Activated T-cell treated with anti-CD3 and anti-CD28 coated beads, Interleukin-2, amount 50 U/mL, for 4 hours (primary cell): ENCODE data around the gene DARS1. TPM values are rescaled to one million over a fixed set of nuclear protein-coding genes. Genes with fewer than 3 reads are reported as not detected.

Experiments
- ATAC-seq, 2 donors: fragments of 200-7000 bp; cut with Tn5 transposase; one replicate each; pipeline ENCODE4 v1.10.0; 2021
- DNase-seq: peaks from one replicate; pipeline ENCODE4 v3.0.0-alpha.2; 2020
- H3K27me3 Mint-ChIP-seq: one replicate; pipeline ENCODE4 v1.8.0; 2021; ENCODE audit warnings: low read depth, mixed read lengths
- H3K36me3 Mint-ChIP-seq: one replicate; pipeline ENCODE4 v1.8.0; 2022; ENCODE audit warnings: mixed read lengths; ENCODE audit not compliant: insufficient read depth
- H3K4me1 Mint-ChIP-seq: one replicate; pipeline ENCODE4 v1.8.0; 2021; ENCODE audit warnings: low read depth, mixed read lengths
- H3K4me3 Mint-ChIP-seq: one replicate; pipeline ENCODE4 v1.8.0; 2021; ENCODE audit warnings: mild to moderate bottlenecking, moderate library complexity, mixed read lengths
- H3K9me3 Mint-ChIP-seq: one replicate; pipeline ENCODE4 v1.8.0; 2021; ENCODE audit warnings: mixed read lengths
- total RNA-seq, 3 donors: library from RNA; stranded (reverse); gene quantifications; one replicate each; pipeline ENCODE4 v1.2.1, GENCODE V29; 2021

DARS1 gene
- total RNA-seq, 3 donors from 2014 or later: 97.8 to 107 (median 103) TPM

GRCh38 chr2:136021976-136022375, 36.5 kb upstream of the DARS1 start:
- no peaks in the 10 kb centered on the region for H3K9me3 Mint-ChIP-seq
- no peaks in the 10 kb centered on the region for H3K36me3 Mint-ChIP-seq
- ATAC-seq (no peak), DNase-seq (no peak)
- H3K27me3 Mint-ChIP-seq: no peaks in the 10 kb centered on the region
- no peak overlapping the region for H3K4me3 Mint-ChIP-seq
- peaks cover 2% of the 10 kb centered on the region for H3K4me1 Mint-ChIP-seq

DNA sequence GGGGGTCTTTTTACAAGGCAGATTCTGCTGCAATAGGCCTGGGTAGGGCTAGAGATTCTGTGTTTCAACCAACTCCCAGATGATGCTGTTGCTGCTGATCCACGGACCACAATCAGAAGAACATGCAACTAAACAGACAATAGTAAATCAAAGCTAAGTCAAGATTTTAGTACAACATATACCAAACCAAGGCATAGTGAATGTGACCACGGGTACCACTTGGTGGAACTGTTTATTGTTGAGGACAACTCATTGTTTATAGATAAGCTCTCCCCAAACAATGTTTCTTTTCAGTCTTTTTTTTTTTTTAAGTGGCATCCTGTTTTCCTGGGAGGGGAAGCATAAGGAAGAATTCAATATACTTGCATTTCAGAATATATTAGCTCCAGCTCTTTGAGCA, 36.0 kb upstream of the DARS1 start:
- Mint-ChIP-seq H3K36me3 (peaks cover under 1% of the 10 kb centered on the region), H3K9me3 (no peaks in the 10 kb centered on the region), H3K27me3 (no peaks in the 10 kb centered on the region), H3K4me1 (peaks cover 4% of the 10 kb centered on the region), H3K4me3 (no peak overlapping the region)
- DNase-seq: no peak
- ATAC-seq: no peak

DNA sequence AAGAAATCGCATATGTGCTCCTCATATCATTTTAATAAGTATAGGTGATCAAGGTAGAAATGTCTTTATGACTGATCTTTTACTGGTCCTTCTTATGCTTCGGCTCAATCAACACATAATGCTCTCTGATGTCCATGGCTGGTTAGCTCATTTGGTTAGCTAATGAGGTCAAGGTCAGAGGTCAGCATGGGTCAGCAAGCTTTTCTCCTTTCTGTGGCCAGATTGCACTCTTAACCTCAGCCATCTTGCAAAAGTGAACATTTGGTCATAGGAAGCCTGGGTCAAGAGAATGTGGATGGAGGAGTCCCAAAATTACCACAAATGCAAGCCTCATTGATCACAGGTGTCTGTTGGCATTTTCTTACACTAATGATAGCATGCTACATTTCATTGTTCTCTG, 35.4 kb upstream of the DARS1 start:
- H3K36me3 Mint-ChIP-seq: peaks cover 2% of the 10 kb centered on the region
- DNase-seq (no peak), ATAC-seq (no peak)
- H3K4me3 Mint-ChIP-seq: no peak overlapping the region
- H3K4me1 Mint-ChIP-seq: peaks cover 8% of the 10 kb centered on the region
- H3K9me3 Mint-ChIP-seq: no peaks in the 10 kb centered on the region
- no peaks in the 10 kb centered on the region for H3K27me3 Mint-ChIP-seq

DNA sequence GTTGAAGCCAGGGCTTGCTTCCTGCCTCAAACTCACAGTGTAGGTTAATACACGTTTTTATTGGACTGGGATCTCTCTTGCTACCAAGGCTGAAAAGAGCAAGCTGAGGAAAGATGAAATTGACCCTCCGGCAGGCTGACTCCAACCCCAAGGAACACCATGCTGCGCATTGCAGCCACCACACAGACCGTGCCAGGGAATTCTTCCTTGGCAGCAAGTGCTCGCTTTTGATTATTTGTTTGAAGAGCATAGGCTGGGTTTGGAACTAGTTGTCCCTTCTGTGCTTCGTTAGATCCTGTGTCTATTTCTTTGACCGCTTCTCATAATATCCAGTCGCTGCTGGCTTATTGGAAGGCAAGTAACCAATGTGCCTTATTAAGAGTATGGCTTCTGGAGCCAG, 34.4 kb upstream of the DARS1 start:
- H3K27me3 Mint-ChIP-seq: no peaks in the 10 kb centered on the region
- DNase-seq: no peak
- ATAC-seq: no peak
- H3K4me1 Mint-ChIP-seq: peaks cover 10% of the 10 kb centered on the region
- no peak overlapping the region for H3K4me3 Mint-ChIP-seq
- H3K36me3 Mint-ChIP-seq: peaks cover 2% of the 10 kb centered on the region
- H3K9me3 Mint-ChIP-seq: peaks cover 3% of the 10 kb centered on the region

GRCh38 chr2:136019306-136019705, 33.9 kb upstream of the DARS1 start:
- no peak overlapping the region for H3K4me3 Mint-ChIP-seq
- DNase-seq (no peak), ATAC-seq (no peak)
- H3K9me3 Mint-ChIP-seq: peaks cover 3% of the 10 kb centered on the region
- peaks cover 12% of the 10 kb centered on the region for H3K4me1 Mint-ChIP-seq
- peaks cover 2% of the 10 kb centered on the region for H3K36me3 Mint-ChIP-seq
- no peaks in the 10 kb centered on the region for H3K27me3 Mint-ChIP-seq

DNA sequence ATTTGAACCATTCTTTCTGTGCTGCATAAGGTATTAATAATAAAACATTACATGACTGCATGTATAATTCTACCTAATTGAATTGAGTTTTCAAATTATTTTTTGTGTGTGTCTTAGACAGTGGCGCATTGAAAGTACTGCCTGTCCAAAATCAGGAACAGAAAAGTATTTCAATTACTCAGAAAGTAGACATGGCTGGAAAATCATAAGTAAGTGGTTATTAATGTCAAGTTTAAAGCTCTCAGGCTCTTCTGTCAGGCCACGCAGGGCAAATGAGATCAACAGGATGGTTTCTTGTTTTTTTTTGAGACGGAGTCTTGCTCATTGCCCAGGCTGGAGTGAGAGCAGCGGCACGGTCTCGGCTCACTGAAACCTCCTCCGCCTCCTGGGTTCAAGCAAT, 32.4 kb upstream of the DARS1 start:
- DNase-seq (no peak), ATAC-seq (no peak)
- Mint-ChIP-seq H3K4me3 (no peak overlapping the region), H3K36me3 (peaks cover 2% of the 10 kb centered on the region), H3K9me3 (peaks cover 3% of the 10 kb centered on the region), H3K4me1 (peaks cover 19% of the 10 kb centered on the region), H3K27me3 (no peaks in the 10 kb centered on the region)

DNA sequence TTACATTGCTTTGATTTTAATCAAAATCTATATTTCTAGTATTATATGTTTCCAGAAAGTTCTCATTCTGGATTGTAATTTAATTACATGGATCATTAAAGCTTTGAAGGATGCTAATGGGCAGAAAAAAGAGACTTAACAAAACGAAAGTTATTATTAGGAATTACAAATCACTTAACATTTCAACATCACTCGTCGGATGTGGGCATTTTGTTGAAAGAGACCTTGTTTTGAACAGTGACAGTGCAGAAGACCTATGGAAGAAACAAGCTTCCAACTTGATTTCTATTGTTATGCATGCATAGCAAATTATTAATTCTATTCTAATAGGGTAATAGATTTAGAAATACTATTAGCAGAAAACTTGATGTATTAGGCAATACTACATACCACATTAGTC, 31.4 kb upstream of the DARS1 start:
- ATAC-seq (no peak), DNase-seq (no peak)
- H3K4me3 Mint-ChIP-seq: no peak overlapping the region
- no peaks in the 10 kb centered on the region for H3K27me3 Mint-ChIP-seq
- peaks cover 2% of the 10 kb centered on the region for H3K36me3 Mint-ChIP-seq
- H3K4me1 Mint-ChIP-seq: peaks cover 20% of the 10 kb centered on the region
- peaks cover 3% of the 10 kb centered on the region for H3K9me3 Mint-ChIP-seq

DNA sequence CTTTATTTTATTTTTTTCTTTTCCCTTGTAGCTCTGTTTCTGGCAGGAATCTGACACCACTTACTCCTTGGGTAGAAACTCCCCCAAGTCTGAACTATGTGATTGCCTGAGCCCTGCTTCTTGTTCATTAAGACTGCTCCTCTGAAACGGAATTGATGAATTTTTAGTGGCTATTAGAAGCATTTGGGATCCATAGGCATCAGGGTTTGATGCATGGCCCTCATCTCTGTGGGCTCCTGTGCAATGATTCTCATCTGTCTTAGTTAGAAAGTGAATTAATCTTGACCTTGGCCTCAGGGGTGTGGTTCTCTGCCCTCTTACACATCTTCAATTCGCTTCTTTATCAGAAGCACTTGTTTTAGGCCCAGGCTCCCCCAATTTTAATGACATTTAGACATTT, 31.0 kb upstream of the DARS1 start:
- H3K4me1 Mint-ChIP-seq: peaks cover 20% of the 10 kb centered on the region
- no peak for ATAC-seq
- H3K4me3 Mint-ChIP-seq: no peak overlapping the region

GRCh38 chr2:136015699-136016098, 30.3 kb upstream of the DARS1 start:
- DNase-seq (no peak), ATAC-seq (no peak)
- peaks cover 3% of the 10 kb centered on the region for H3K9me3 Mint-ChIP-seq
- H3K4me3 Mint-ChIP-seq: no peak overlapping the region
- H3K27me3 Mint-ChIP-seq: no peaks in the 10 kb centered on the region
- H3K4me1 Mint-ChIP-seq: peaks cover 20% of the 10 kb centered on the region
- H3K36me3 Mint-ChIP-seq: peaks cover 2% of the 10 kb centered on the region

More for the DNA sequence above, 31.0 kb upstream of the DARS1 start:
- H3K36me3 Mint-ChIP-seq: peaks cover 2% of the 10 kb centered on the region
- no peaks in the 10 kb centered on the region for H3K27me3 Mint-ChIP-seq
- no peak for DNase-seq
- peaks cover 3% of the 10 kb centered on the region for H3K9me3 Mint-ChIP-seq

GRCh38 chr2:136014411-136014810, 29.0 kb upstream of the DARS1 start:
- no peak for DNase-seq
- peaks cover 3% of the 10 kb centered on the region for H3K9me3 Mint-ChIP-seq
- peaks cover 20% of the 10 kb centered on the region for H3K4me1 Mint-ChIP-seq
- ATAC-seq: no peak
- H3K27me3 Mint-ChIP-seq: no peaks in the 10 kb centered on the region
- H3K4me3 Mint-ChIP-seq: no peak overlapping the region
- H3K36me3 Mint-ChIP-seq: peaks cover 2% of the 10 kb centered on the region

- DNase-seq: no peak
- Mint-ChIP-seq H3K4me1 (peaks cover 20% of the 10 kb centered on the region), H3K36me3 (peaks cover 2% of the 10 kb centered on the region), H3K27me3 (no peaks in the 10 kb centered on the region), H3K4me3 (no peak overlapping the region), H3K9me3 (peaks cover 3% of the 10 kb centered on the region)
- ATAC-seq: no peak
These were observed 28.5 kb upstream of the DARS1 start for GRCh38 chr2:136013955-136014354.

GRCh38 chr2:136013136-136013685, 27.8 kb upstream of the DARS1 start:
- Mint-ChIP-seq H3K27me3 (no peaks in the 10 kb centered on the region), H3K4me1 (peaks cover 25% of the 10 kb centered on the region), H3K36me3 (peaks cover 2% of the 10 kb centered on the region), H3K4me3 (no peak overlapping the region), H3K9me3 (peaks cover 3% of the 10 kb centered on the region)
- DNase-seq: no peak
- ATAC-seq: no peak

DNA sequence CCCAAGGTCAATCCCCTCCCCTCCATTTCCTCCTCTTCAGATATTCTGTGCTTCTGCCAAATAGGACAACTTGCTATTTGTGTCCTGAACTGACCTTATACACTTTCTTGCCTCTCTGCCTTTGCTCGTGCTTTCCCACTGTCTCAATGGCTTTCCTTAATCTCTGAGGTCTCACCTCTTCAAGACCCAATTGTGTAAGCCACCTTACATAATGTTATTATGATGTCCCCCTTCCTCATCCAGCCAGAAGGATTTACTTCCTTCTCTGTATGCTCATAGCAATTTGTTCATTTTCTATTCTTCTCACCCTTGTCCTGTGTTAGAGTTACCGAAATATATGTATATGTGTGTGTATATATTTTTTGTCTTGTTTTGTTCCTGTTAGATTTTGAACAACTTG, 26.9 kb upstream of the DARS1 start:
- ATAC-seq (no peak), DNase-seq (no peak)
- Mint-ChIP-seq H3K9me3 (peaks cover 3% of the 10 kb centered on the region), H3K27me3 (no peaks in the 10 kb centered on the region), H3K4me3 (no peak overlapping the region), H3K4me1 (peaks cover 31% of the 10 kb centered on the region), H3K36me3 (peaks cover 2% of the 10 kb centered on the region)

DNA sequence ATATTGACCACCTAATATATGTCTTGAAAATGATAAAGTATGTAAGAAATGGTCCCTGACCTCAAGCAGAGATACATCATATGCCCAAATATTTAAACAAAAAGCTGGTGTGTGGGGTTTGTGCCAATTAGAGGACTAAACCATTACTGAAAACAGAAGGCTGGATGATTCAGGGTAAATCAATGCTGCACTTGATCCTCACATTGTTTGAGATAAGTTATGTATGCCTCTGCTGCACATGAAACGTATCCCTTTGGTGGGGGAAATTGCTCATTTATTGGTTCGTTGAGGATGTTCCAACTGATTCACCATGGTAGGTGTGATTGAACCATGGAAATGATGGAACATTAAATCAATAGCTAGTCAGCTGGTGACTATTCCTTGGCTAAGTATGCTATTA, 24.7 kb upstream of the DARS1 start:
- no peaks in the 10 kb centered on the region for H3K9me3 Mint-ChIP-seq
- H3K4me1 Mint-ChIP-seq: peaks cover 30% of the 10 kb centered on the region
- no peaks in the 10 kb centered on the region for H3K27me3 Mint-ChIP-seq
- no peaks in the 10 kb centered on the region for H3K36me3 Mint-ChIP-seq
- no peak overlapping the region for H3K4me3 Mint-ChIP-seq
- ATAC-seq (no peak), DNase-seq (no peak)

- Mint-ChIP-seq H3K4me3 (peak overlapping the region; percentile 2), H3K9me3 (no peaks in the 10 kb centered on the region), H3K27me3 (no peaks in the 10 kb centered on the region), H3K36me3 (peaks cover 5% of the 10 kb centered on the region), H3K4me1 (peaks cover 34% of the 10 kb centered on the region)
- DNase-seq: peak; percentile 47
- peak; percentile 89 to 92 for ATAC-seq
These were observed 22.9 kb upstream of the DARS1 start for GRCh38 chr2:136008205-136008865.
